Calu3 (cell line): Measurements from ENCODE around the gene SMARCA2. TPM values are rescaled to one million over a fixed set of nuclear protein-coding genes. Genes with fewer than 3 reads are reported as not detected.

Experiments
- BruUV-seq: library from RNA; stranded (reverse); fragments of 400-500 nt; replicated peaks from 2 replicates; lab custom pipeline; 2021; lab: Mats Ljungman, UMichigan
- CTCF ChIA-PET: fragments of 300-600 bp; sonication (Branson Sonifier 250); formaldehyde crosslinking; loops from one replicate; lab custom pipeline; 2022; ENCODE audit warnings: antibody characterized with exemption; lab: Charles Lee
- DNase-seq: peaks from one replicate; pipeline ENCODE4 v3.0.0; 2022
- H3K27ac Mint-ChIP-seq: one replicate; pipeline ENCODE4 v1.8.0; 2022; ENCODE audit warnings: mixed read lengths; ENCODE audit not compliant: unreplicated experiment
- H3K27me3 Mint-ChIP-seq: one replicate; pipeline ENCODE4 v1.8.0; 2022; ENCODE audit warnings: mixed read lengths; ENCODE audit not compliant: unreplicated experiment
- H3K36me3 Mint-ChIP-seq: one replicate; pipeline ENCODE4 v1.8.0; 2022; ENCODE audit warnings: mild to moderate bottlenecking, moderate library complexity, mixed read lengths; ENCODE audit not compliant: insufficient read depth, unreplicated experiment
- H3K4me1 Mint-ChIP-seq: one replicate; pipeline ENCODE4 v1.8.0; 2022; ENCODE audit warnings: mild to moderate bottlenecking, low read depth, mixed read lengths; ENCODE audit not compliant: unreplicated experiment
- H3K4me3 Mint-ChIP-seq: one replicate; pipeline ENCODE4 v1.8.0; 2022; ENCODE audit warnings: mild to moderate bottlenecking, low read depth, moderate library complexity, mixed read lengths; ENCODE audit not compliant: unreplicated experiment
- H3K9me3 Mint-ChIP-seq: one replicate; pipeline ENCODE4 v1.8.0; 2022; ENCODE audit warnings: low read depth, mixed read lengths; ENCODE audit not compliant: unreplicated experiment
- CTCF ChIP-seq: fragments of 200-600 bp; IDR thresholded peaks from one replicate; pipeline ENCODE4 v1.8.0; 2022; ENCODE audit warnings: antibody characterized with exemption; ENCODE audit not compliant: unreplicated experiment
- intact Hi-C: fragments of 100-400 bp; cut with micrococcal nuclease; formaldehyde crosslinking; loops from one replicate; pipeline ENCODE4 v1.10.0; 2022; ENCODE audit not compliant: unreplicated experiment
- total RNA-seq: library from RNA; stranded (reverse); gene quantifications from 2 replicates; pipeline ENCODE4 v1.2.3, GENCODE V29; 2022

Gene SMARCA2
- total RNA-seq, 1 experiment from 2014 or later: 47.4 TPM

DNA sequence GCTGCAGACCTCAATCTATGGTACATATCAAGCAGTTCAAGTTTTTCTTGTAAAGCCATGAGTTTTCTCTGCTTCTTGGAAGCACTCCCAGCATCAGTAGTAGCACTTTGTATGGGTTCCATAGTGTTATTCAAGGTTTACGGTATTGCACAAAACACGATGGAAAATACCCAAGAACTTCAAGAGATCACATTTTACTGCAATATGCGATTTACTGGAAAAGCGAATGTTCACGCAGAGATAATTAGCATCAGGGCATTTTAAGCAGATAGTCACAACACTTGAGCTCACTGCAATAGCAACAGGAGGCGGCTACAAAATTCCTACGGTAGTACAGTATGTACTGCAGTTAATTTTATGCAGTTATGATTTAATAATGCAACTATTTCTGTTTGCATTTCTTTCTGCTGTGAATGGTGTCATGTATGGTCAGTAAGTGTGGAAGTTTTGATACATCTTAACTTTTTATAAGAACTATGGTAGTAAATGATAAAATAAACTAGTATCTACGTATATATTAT is 200.8 kb downstream of the SMARCA2 start:
- no peak for DNase-seq
- intact Hi-C loops: no loop called here
- no peaks in the 10 kb centered on the region for H3K4me1 Mint-ChIP-seq
- no peaks in the 10 kb centered on the region for H3K9me3 Mint-ChIP-seq
- no TSS peak for BruUV-seq
- CTCF ChIA-PET: no interaction called here
- no peak overlapping the region for H3K27ac Mint-ChIP-seq
- no peak overlapping the region for H3K4me3 Mint-ChIP-seq
- TF ChIP-seq CTCF: no peak
- no peaks in the 10 kb centered on the region for H3K36me3 Mint-ChIP-seq
- no peaks in the 10 kb centered on the region for H3K27me3 Mint-ChIP-seq

DNA sequence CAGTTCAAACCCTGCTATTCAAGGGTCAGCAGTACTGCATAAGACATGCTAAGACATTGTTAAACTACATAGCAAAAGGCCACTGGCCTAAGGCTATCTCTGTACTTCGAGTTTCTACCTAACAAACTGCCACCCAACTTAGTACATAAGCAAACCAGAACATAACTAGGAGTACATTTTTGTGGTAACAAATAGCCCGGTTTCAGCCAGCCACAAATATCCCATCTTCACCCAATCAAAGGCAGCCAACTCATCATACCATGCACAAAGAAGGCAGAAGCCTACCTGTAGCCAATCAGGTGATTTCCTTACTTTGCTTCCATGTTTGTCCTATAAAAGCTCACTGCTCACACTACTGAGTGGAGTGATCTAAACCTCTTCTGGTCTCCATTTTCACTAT is 201.4 kb downstream of the SMARCA2 start:
- BruUV-seq: no TSS peak
- H3K4me1 Mint-ChIP-seq: no peaks in the 10 kb centered on the region

GRCh38 chr9:2217540-2217939 is 202.4 kb downstream of the SMARCA2 start:
- Mint-ChIP-seq H3K27ac (no peak overlapping the region), H3K36me3 (no peaks in the 10 kb centered on the region), H3K27me3 (no peaks in the 10 kb centered on the region), H3K4me1 (no peaks in the 10 kb centered on the region), H3K9me3 (no peaks in the 10 kb centered on the region), H3K4me3 (no peak overlapping the region)
- intact Hi-C loops: no loop called here
- no peak for DNase-seq
- TF ChIP-seq CTCF: no peak
- CTCF ChIA-PET: no interaction called here
- BruUV-seq: no TSS peak

More for the DNA sequence above, 201.4 kb downstream of the SMARCA2 start:
- no peak for TF ChIP-seq CTCF
- DNase-seq: no peak
- intact Hi-C loops: no loop called here
- Mint-ChIP-seq H3K9me3 (no peaks in the 10 kb centered on the region), H3K27ac (no peak overlapping the region), H3K27me3 (no peaks in the 10 kb centered on the region), H3K36me3 (no peaks in the 10 kb centered on the region), H3K4me3 (no peak overlapping the region)
- CTCF ChIA-PET: no interaction called here

DNA sequence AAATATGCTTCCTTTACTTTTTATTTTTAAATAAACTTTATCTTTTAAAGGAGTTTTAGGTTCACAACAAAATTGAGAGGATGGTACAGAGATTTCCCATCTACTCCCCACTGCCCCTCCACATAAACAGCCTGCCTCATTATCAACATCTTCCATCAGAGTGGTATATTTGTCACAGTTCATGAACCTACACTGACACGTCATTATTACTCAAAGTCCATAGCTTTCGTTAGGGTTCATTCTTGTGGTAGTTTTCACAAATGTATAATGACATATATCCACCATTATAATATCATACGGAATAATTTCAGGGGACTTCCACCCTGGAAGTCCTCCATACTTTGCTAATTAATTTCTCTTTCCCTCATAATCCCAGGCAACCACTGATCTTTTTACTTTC is 204.9 kb downstream of the SMARCA2 start:
- TF ChIP-seq CTCF: no peak
- H3K4me1 Mint-ChIP-seq: no peaks in the 10 kb centered on the region
- H3K27ac Mint-ChIP-seq: no peak overlapping the region
- no peak overlapping the region for H3K4me3 Mint-ChIP-seq
- CTCF ChIA-PET: no interaction called here
- H3K36me3 Mint-ChIP-seq: no peaks in the 10 kb centered on the region
- intact Hi-C loops: no loop called here
- H3K9me3 Mint-ChIP-seq: no peaks in the 10 kb centered on the region
- no peak for DNase-seq
- H3K27me3 Mint-ChIP-seq: no peaks in the 10 kb centered on the region
- no TSS peak for BruUV-seq
